HG03460 (cell line): ENCODE data around the gene ZNF785.
"Not testable (repeated sequence)": the region's sequence is repeated elsewhere in the genome, so short reads cannot be mapped to it uniquely, and the experiment has no call there.

Source experiments
- ATAC-seq: cut with Tn5 transposase; IDR thresholded peaks from one replicate; pipeline ENCODE4 v1.9.1; 2021; ENCODE audit not compliant: unreplicated experiment

The ZNF785 gene

GRCh38 chr16:30540916-30541464 lies 44.5 kb downstream of the ZNF785 start:
- not testable (repeated sequence) for ATAC-seq

GRCh38 chr16:30539986-30540526 lies 45.4 kb downstream of the ZNF785 start:
- ATAC-seq = not testable (repeated sequence)

- ATAC-seq = no peak
These were observed 46.2 kb downstream of the ZNF785 start for GRCh38 chr16:30539000-30539964.

GRCh38 chr16:30536391-30537024 lies 49.0 kb downstream of the ZNF785 start:
- not testable (repeated sequence) for ATAC-seq

GRCh38 chr16:30535777-30536190 lies 49.7 kb downstream of the ZNF785 start:
- peak; percentile 47 for ATAC-seq

GRCh38 chr16:30535106-30535776 lies 50.3 kb downstream of the ZNF785 start:
- ATAC-seq = peak; percentile 4

- ATAC-seq = peak; percentile 55
These were observed 51.0 kb downstream of the ZNF785 start, which contains the start of gene ZNF747 for GRCh38 chr16:30534368-30535105. Gene ZNF747 (minus strand): TSS chr16:30534858. CDS start chr16:30534679, 179 bp downstream.

- peak; percentile 10 for ATAC-seq
These were observed 51.6 kb downstream of the ZNF785 start for GRCh38 chr16:30533748-30534367.

- ATAC-seq = no peak
These were observed 52.4 kb downstream of the ZNF785 start for GRCh38 chr16:30533146-30533522.

- ATAC-seq = no peak
These were observed 53.0 kb downstream of the ZNF785 start for GRCh38 chr16:30532285-30533145.
